Measurements from ENCODE around the gene WDR1.
A peak's percentile ranks its signal among the peaks of the same experiment; 100 is the strongest.

The WDR1 gene

DNA sequence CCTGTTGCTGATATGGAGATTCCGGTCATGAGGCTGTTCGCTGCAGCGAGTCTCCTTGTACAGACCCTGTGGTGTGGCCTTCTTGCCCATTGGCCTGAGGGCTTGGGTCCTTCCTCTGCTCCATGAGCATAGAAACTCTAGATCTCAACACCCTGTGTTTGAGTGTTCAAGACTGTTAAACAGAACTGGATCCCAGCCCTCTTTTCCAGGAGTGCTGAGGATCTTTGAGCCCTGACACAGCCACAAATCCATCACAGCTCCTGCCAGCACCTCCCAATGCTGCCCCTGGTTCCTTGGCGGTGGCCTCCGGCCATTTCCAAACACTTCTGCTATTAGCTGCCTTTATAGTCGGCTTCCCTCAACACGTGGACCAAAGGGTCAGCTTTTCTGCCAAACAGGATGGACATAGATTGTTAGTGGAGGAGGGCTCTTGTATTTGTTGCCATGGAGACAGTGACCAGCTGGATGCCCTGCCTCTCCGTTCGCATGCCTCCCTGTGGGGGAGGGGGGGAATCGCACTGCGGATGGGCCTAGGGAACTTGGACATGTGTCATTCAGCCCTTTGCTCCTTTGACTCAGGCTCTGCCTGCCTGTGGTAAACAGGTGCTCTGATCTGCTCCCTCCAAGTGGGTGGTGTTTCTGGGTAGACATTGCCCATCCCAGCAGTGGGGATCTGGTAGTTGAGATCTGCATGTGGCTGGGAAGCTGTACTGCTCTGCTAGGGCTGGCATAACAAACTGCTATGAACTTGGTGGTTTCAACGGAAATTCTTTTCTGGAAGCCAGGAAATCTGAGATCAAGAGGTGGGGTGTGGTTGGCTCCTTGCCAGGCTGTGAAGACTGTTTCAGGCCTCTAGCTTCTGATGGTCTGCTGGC, 6.9 kb upstream of the WDR1 start:
- TF ChIP-seq, protein P1, sequence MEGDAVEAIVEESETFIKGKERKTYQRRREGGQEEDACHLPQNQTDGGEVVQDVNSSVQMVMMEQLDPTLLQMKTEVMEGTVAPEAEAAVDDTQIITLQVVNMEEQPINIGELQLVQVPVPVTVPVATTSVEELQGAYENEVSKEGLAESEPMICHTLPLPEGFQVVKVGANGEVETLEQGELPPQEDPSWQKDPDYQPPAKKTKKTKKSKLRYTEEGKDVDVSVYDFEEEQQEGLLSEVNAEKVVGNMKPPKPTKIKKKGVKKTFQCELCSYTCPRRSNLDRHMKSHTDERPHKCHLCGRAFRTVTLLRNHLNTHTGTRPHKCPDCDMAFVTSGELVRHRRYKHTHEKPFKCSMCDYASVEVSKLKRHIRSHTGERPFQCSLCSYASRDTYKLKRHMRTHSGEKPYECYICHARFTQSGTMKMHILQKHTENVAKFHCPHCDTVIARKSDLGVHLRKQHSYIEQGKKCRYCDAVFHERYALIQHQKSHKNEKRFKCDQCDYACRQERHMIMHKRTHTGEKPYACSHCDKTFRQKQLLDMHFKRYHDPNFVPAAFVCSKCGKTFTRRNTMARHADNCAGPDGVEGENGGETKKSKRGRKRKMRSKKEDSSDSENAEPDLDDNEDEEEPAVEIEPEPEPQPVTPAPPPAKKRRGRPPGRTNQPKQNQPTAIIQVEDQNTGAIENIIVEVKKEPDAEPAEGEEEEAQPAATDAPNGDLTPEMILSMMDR (conservative IDR thresholded peaks at IDR 0.05; ENCODE audit: low read depth, low read length), result no peak
- no peak overlapping the region for H3K4me3 ChIP-seq (ENCODE audit: low read depth, low read length)
- DNase-seq (ENCODE audit: low read depth), result peak; percentile 76

DNA sequence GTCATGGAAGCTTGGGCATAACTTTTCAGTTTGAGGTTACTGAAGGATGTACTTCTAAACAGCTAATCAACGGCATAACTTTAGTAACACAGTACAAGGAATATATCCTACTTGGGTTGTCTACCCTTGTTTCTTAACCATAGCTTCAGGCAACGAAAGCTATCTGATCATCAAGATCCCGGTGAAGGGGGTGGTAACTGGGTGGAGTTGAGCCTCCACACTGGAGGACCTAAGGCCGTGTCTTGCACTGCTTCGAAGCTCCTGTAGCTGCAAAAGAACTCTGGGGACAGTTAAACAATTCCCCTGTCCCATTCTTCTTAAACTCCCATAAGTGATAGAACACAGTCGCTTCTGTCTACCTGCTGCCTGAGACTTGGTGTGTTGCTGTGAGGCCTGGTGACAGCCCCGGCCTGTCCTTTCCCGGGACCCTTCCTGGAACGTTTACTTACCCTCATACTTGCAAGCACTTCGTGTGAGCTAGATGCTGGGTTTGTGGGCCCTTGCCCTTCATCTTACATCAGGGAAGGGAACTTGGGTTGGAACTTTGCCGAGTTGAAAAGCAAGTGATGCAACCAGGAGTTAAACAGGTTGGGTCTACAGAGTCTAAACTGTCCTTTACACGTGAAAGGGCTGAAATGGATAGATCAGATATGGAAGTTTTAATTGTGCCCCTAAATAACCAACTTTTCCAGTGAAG, 5.8 kb upstream of the WDR1 start:
- DNase-seq (ENCODE audit: low read depth), result no peak
- no peak overlapping the region for H3K4me3 ChIP-seq (ENCODE audit: low read depth, low read length)
- TF ChIP-seq, protein P1 (conservative IDR thresholded peaks at IDR 0.05; ENCODE audit: low read depth, low read length), result no peak

DNA sequence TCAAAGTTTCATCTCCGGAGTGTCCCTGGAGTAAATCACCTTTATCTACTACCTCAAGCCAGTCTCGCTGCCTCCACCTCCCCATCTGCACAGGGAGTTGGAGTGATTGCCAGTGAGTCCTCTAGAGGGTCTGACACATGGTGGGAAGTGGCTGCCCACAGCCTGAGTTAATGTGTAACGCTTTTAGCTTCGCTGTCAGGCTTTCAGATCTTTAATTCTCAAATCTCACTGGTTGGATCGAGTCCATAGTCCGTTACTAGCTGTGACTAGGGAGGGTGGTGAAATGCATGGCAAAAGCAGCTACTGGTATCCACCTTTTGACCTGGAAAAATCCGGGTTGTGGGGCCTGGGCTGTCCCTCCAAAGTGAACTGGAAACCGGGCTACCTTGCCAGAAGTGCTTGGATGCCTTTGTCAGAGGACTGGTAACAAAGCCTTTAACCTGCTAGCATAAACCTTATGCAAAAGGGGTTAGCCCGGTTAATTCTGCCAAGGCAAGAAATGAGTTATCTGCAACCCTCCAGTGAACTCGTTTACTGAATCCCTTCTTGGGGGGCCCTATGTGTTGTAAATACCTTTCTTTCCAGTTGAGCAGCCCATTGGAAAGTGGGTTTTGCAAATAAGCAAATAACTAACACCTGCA, 5.1 kb upstream of the WDR1 start:
- DNase-seq (ENCODE audit: low read depth), result no peak

DNA sequence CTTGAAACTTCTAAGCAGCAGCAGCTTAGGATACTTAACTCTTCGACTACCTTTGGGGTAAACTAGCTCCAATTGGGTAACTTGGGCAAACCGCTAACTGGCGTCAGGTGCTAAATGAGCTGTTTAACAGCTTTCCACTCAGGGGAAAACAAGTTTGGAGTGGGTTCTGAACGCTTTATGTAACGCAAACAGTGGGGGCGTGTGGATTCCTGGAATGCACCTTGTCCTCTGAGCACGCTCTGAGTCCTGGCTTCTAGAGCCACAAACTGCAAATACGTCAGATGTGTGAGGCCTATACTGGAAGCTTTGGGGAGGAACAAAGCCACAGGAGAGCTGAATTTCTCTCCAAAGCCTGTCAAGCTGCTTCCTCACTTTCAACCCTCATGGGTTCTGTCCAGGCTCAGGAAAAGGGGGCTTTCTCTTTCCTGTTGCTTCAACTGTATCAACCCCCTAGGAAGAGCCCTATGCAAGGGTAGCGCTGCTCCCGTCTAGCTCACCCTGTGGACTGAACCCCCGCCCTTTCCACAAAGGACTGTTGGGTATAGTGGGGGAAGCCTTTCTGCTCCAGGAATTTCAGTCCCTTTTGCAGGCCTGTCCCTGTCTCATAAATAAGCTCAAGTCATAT, 4.5 kb upstream of the WDR1 start:
- TF ChIP-seq, protein P1 (conservative IDR thresholded peaks at IDR 0.05; ENCODE audit: low read depth, low read length), result no peak
- no peak overlapping the region for H3K4me3 ChIP-seq (ENCODE audit: low read depth, low read length)
- DNase-seq (ENCODE audit: low read depth), result no peak

More for the DNA sequence above, 5.1 kb upstream of the WDR1 start:
- H3K4me3 ChIP-seq (ENCODE audit: low read depth, low read length), result no peak overlapping the region
- TF ChIP-seq, protein P1 (conservative IDR thresholded peaks at IDR 0.05; ENCODE audit: low read depth, low read length), result no peak

DNA sequence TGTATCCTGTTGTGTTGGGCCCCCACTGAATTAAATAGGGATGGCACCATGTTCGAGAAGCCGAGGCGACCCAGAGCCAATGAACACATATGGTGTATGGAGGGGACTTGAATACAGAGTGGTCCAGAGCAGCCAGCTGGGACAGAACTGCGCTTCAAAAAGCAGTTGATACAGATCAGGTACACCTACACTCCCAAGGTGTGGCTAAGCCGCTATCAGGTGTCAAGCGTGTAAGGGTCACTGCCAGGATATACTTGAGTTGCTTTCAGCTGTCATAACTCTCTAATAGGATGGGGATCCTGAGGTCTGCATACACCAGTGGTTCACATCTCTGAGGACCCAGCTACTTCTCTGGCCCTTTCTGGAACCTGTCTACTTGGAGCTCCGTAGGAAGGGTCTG, 3.2 kb upstream of the WDR1 start:
- TF ChIP-seq, protein P1 (conservative IDR thresholded peaks at IDR 0.05; ENCODE audit: low read depth, low read length), result no peak
- DNase-seq (ENCODE audit: low read depth), result no peak
- no peak overlapping the region for H3K4me3 ChIP-seq (ENCODE audit: low read depth, low read length)

DNA sequence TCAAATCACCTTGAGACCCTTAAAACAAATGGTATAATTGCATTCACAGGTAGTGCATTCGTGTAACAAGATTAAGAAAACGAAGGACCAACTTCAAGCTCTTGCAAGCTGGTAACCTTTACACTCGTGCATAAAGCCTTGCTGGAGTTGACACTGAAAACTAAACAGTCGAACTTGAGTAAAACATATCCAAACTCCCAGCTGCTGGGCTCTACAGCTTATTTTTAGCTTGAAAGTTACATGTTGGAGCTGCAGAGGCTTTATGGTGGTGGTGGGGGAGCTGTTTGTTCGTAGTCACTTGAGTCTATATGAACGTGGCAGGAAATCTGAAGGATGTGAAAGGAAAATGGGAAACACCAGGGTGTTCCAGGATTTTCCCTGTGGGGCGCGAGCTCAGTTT, 2.7 kb upstream of the WDR1 start:
- TF ChIP-seq, protein P1 (conservative IDR thresholded peaks at IDR 0.05; ENCODE audit: low read depth, low read length), result no peak
- no peak overlapping the region for H3K4me3 ChIP-seq (ENCODE audit: low read depth, low read length)
- DNase-seq (ENCODE audit: low read depth), result no peak

Data from choroid plexus epithelial cell (primary cell).